ENCODE measurements around the gene TNFRSF12A.

Gene TNFRSF12A

GRCh38 chr16:3007957-3008689 is 12.0 kb upstream of the TNFRSF12A start:
- no peaks in the 10 kb centered on the region for H3K27me3 ChIP-seq (ENCODE audit: insufficient read depth, poor library complexity, severe bottlenecking)
- no peak for ATAC-seq (ENCODE audit: low read depth)
- H3K27ac ChIP-seq (ENCODE audit: poor library complexity, severe bottlenecking): no peak overlapping the region
- peaks cover 18% of the 10 kb centered on the region for H3K4me1 ChIP-seq (ENCODE audit: insufficient read depth, poor library complexity, severe bottlenecking)
- H3K36me3 ChIP-seq (ENCODE audit: low read depth): no peaks in the 10 kb centered on the region
- no peak for TF ChIP-seq CTCF (IDR thresholded peaks at IDR 0.05; ENCODE audit: poor library complexity, severe bottlenecking)
- H3K9me3 ChIP-seq (ENCODE audit: severe bottlenecking): no peaks in the 10 kb centered on the region
- no peak for DNase-seq (ENCODE audit: low spot score)
- no peak overlapping the region for H3K4me3 ChIP-seq (ENCODE audit: severe bottlenecking)

- no peaks in the 10 kb centered on the region for H3K36me3 ChIP-seq (ENCODE audit: low read depth)
- H3K4me1 ChIP-seq (ENCODE audit: insufficient read depth, poor library complexity, severe bottlenecking): peaks cover 20% of the 10 kb centered on the region
- ATAC-seq (ENCODE audit: low read depth) (no peak), DNase-seq (ENCODE audit: low spot score) (no peak)
- TF ChIP-seq CTCF (IDR thresholded peaks at IDR 0.05; ENCODE audit: poor library complexity, severe bottlenecking): no peak
- no peaks in the 10 kb centered on the region for H3K27me3 ChIP-seq (ENCODE audit: insufficient read depth, poor library complexity, severe bottlenecking)
- H3K9me3 ChIP-seq (ENCODE audit: severe bottlenecking): no peaks in the 10 kb centered on the region
- H3K4me3 ChIP-seq (ENCODE audit: severe bottlenecking): no peak overlapping the region
- H3K27ac ChIP-seq (ENCODE audit: poor library complexity, severe bottlenecking): peak overlapping the region; percentile 65
These were observed 11.5 kb upstream of the TNFRSF12A start for GRCh38 chr16:3008690-3009037.

- ATAC-seq (ENCODE audit: low read depth): peak; percentile 89
- peaks cover 20% of the 10 kb centered on the region for H3K4me1 ChIP-seq (ENCODE audit: insufficient read depth, poor library complexity, severe bottlenecking)
- H3K4me3 ChIP-seq (ENCODE audit: severe bottlenecking): no peak overlapping the region
These were observed 10.4 kb upstream of the TNFRSF12A start for GRCh38 chr16:3009568-3010390.

GRCh38 chr16:3010510-3010909 is 9.7 kb upstream of the TNFRSF12A start:
- Histone ChIP-seq H3K27me3 (ENCODE audit: insufficient read depth, poor library complexity, severe bottlenecking) (no peaks in the 10 kb centered on the region), H3K4me3 (ENCODE audit: severe bottlenecking) (no peak overlapping the region), H3K27ac (ENCODE audit: poor library complexity, severe bottlenecking) (peak overlapping the region; percentile 65), H3K9me3 (ENCODE audit: severe bottlenecking) (no peaks in the 10 kb centered on the region), H3K4me1 (ENCODE audit: insufficient read depth, poor library complexity, severe bottlenecking) (peaks cover 20% of the 10 kb centered on the region), H3K36me3 (ENCODE audit: low read depth) (no peaks in the 10 kb centered on the region)
- no peak for DNase-seq (ENCODE audit: low spot score)
- no peak for TF ChIP-seq CTCF (IDR thresholded peaks at IDR 0.05; ENCODE audit: poor library complexity, severe bottlenecking)
- ATAC-seq (ENCODE audit: low read depth): no peak

More at GRCh38 chr16:3009568-3010390, 10.4 kb upstream of the TNFRSF12A start:
- peak; percentile 89 for DNase-seq (ENCODE audit: low spot score)
- TF ChIP-seq CTCF (IDR thresholded peaks at IDR 0.05; ENCODE audit: poor library complexity, severe bottlenecking): no peak
- no peaks in the 10 kb centered on the region for H3K36me3 ChIP-seq (ENCODE audit: low read depth)
- H3K27ac ChIP-seq (ENCODE audit: poor library complexity, severe bottlenecking): peak overlapping the region; percentile 65
- no peaks in the 10 kb centered on the region for H3K27me3 ChIP-seq (ENCODE audit: insufficient read depth, poor library complexity, severe bottlenecking)
- H3K9me3 ChIP-seq (ENCODE audit: severe bottlenecking): no peaks in the 10 kb centered on the region

Measured in RWPE2 (cell line).